Liver (tissue), 9 donors: Measurements from ENCODE around the gene AMT. TPM values are rescaled to one million over a fixed set of nuclear protein-coding genes. Genes with fewer than 3 reads are reported as not detected.

ENCODE experiments used
- DNase-seq: peaks from one replicate; pipeline ENCODE4 v3.0.0-alpha.2; 2017; ENCODE audit warnings: low spot score
- H3K27ac ChIP-seq, 2 donors: one replicate each; pipeline ENCODE4 v1.7.0; 2013; ENCODE audit warnings: inconsistent platforms in 2 of 2, low read length in 2 of 2, control low read depth in 1 of 2, low read depth in 1 of 2, mild to moderate bottlenecking in 1 of 2
- H3K27me3 ChIP-seq, 4 donors: one replicate each; pipeline versions ENCODE4 v1.6.1 to v1.7.0; 2013; ENCODE audit warnings: low read length in 3 of 4, inconsistent platforms in 1 of 4, mild to moderate bottlenecking in 1 of 4, moderate library complexity in 1 of 4; ENCODE audit not compliant: control insufficient read depth in 4 of 4, insufficient read depth in 4 of 4
- H3K36me3 ChIP-seq, 4 donors: one replicate each; pipeline versions ENCODE4 v1.6.1 to v1.7.0; 2013; ENCODE audit warnings: low read length in 3 of 4, mild to moderate bottlenecking in 3 of 4, low read depth in 1 of 4, moderate library complexity in 1 of 4; ENCODE audit not compliant: control insufficient read depth in 4 of 4, insufficient read depth in 3 of 4
- H3K4me1 ChIP-seq, 4 donors: one replicate each; pipeline versions ENCODE4 v1.6.1 to v1.7.0; 2013; ENCODE audit warnings: low read length in 3 of 4, mild to moderate bottlenecking in 3 of 4, moderate library complexity in 1 of 4; ENCODE audit not compliant: control insufficient read depth in 4 of 4, insufficient read depth in 4 of 4
- H3K4me3 ChIP-seq, 3 donors: one replicate each; pipeline versions ENCODE4 v1.6.1 to v1.7.0; 2013; ENCODE audit warnings: low read length in 3 of 3, control low read depth in 1 of 3, low read depth in 1 of 3, mild to moderate bottlenecking in 1 of 3
- H3K9ac ChIP-seq, 2 donors: one replicate each; pipeline ENCODE4 v1.7.0; 2013; ENCODE audit warnings: low read length in 2 of 2, mild to moderate bottlenecking in 2 of 2, moderate library complexity in 2 of 2, control low read depth in 1 of 2, low read depth in 1 of 2
- H3K9me3 ChIP-seq, 4 donors: one replicate each; pipeline versions ENCODE4 v1.6.1 to v1.7.0; 2013; ENCODE audit warnings: low read length in 3 of 4; ENCODE audit not compliant: control insufficient read depth in 4 of 4
- ATF3 ChIP-seq: IDR thresholded peaks from 2 replicates; pipeline ENCODE4 v1.6.1; 2016; ENCODE audit warnings: antibody characterized with exemption
- CTCF ChIP-seq: fragments of 150-350 bp; IDR thresholded peaks from 2 replicates; pipeline ENCODE4 v1.5.1; 2017; ENCODE audit warnings: improper control_type of control experiment, low read depth, low read length; ENCODE audit not compliant: missing input control
- EGR1 ChIP-seq, 2 donors: IDR thresholded peaks; 2 replicates each; pipeline ENCODE4 v1.6.1; 2016 to 2018; ENCODE audit warnings: antibody characterized with exemption in 2 of 2, low read depth in 2 of 2
- FOXA1 ChIP-seq: IDR thresholded peaks from 2 replicates; pipeline ENCODE4 v1.6.1; 2016; ENCODE audit warnings: antibody characterized with exemption
- FOXA2 ChIP-seq: IDR thresholded peaks from 2 replicates; pipeline ENCODE4 v1.6.1; 2016; ENCODE audit warnings: antibody characterized with exemption
- GABPA ChIP-seq, 2 donors: IDR thresholded peaks in 1 of 2; conservative IDR thresholded peaks in 1 of 2; 2 replicates each; pipeline ENCODE4 v1.6.1; 2016; ENCODE audit warnings: antibody characterized with exemption in 2 of 2, mild to moderate bottlenecking in 1 of 2, moderate library complexity in 1 of 2
- HNF4A ChIP-seq, 2 donors: conservative IDR thresholded peaks; 2 replicates each; pipeline ENCODE4 v1.6.1; 2016; ENCODE audit warnings: antibody characterized with exemption in 2 of 2, mild to moderate bottlenecking in 2 of 2
- HNF4G ChIP-seq: IDR thresholded peaks from 2 replicates; pipeline ENCODE4 v1.6.1; 2016; ENCODE audit warnings: antibody characterized with exemption
- JUND ChIP-seq, 2 donors: IDR thresholded peaks; 2 replicates each; pipeline ENCODE4 v1.6.1; 2016; ENCODE audit warnings: antibody characterized with exemption in 2 of 2
- MAX ChIP-seq: IDR thresholded peaks from 2 replicates; pipeline ENCODE4 v1.6.1; 2016; ENCODE audit warnings: antibody characterized with exemption
- NR2F2 ChIP-seq: IDR thresholded peaks from 2 replicates; pipeline ENCODE4 v1.6.1; 2016; ENCODE audit warnings: antibody characterized with exemption
- RAD21 ChIP-seq, 2 donors: IDR thresholded peaks; 2 replicates each; pipeline ENCODE4 v1.6.1; 2016; ENCODE audit warnings: antibody characterized with exemption in 2 of 2, mild to moderate bottlenecking in 2 of 2
- REST ChIP-seq: IDR thresholded peaks from 2 replicates; pipeline ENCODE4 v1.6.1; 2016; ENCODE audit warnings: antibody characterized with exemption, mild to moderate bottlenecking
- RXRA ChIP-seq, 2 donors: IDR thresholded peaks; 2 replicates each; pipeline ENCODE4 v1.6.1; 2017 to 2018; ENCODE audit warnings: antibody characterized with exemption in 2 of 2, mild to moderate bottlenecking in 1 of 2
- SP1 ChIP-seq: IDR thresholded peaks from 2 replicates; pipeline ENCODE4 v1.6.1; 2018; ENCODE audit warnings: antibody characterized with exemption, mild to moderate bottlenecking
- TAF1 ChIP-seq: conservative IDR thresholded peaks from 2 replicates; pipeline ENCODE4 v1.6.1; 2016; ENCODE audit warnings: antibody characterized with exemption, mild to moderate bottlenecking
- YY1 ChIP-seq: IDR thresholded peaks from 2 replicates; pipeline ENCODE4 v1.6.1; 2016; ENCODE audit warnings: antibody characterized with exemption, mild to moderate bottlenecking
- ZBTB33 ChIP-seq: IDR thresholded peaks from 2 replicates; pipeline ENCODE4 v1.6.1; 2016; ENCODE audit warnings: antibody characterized with exemption
- WGBS: extraction: QIAGEN DNeasy Blood & Tissue Kit; methylation state at CpG from one replicate; pipeline ENCODE4 v1.1.7; 2013; 5-methylcytosine and 5-hydroxymethylcytosine counted together
- polyA plus RNA-seq, 2 donors: library from polyadenylated mRNA; stranded (reverse) in 1 of 2; unstranded in 1 of 2; fragments of 200-250 nt in 1 of 2; fragments of >200 nt in 1 of 2; fragmentation: Nextera tagmentation in 1 of 2; extraction: Ambion mirVana in 1 of 2; gene quantifications; one replicate each; pipeline versions ENCODE4 v1.2.1 to v1.2.3, GENCODE V29; 2013 to 2015
- total RNA-seq, 2 donors: library from RNA; depleted of rRNA; stranded (reverse); fragments of >200 nt; gene quantifications; one replicate each; pipeline ENCODE4 v1.2.3, GENCODE V29; 2014
- donor health status: healthy.
- donor health status: healthy.
- donor health status: healthy.
- donor health status: healthy.
- donor health status: healthy.

Gene AMT
- total and polyA plus RNA-seq, 4 donors = 15.6 to 28.7 (median 25.5) TPM

GRCh38 chr3:49416867-49417266 is 5.4 kb downstream of the AMT start:
- 94% methylated on average over 2 of the region's 2 CpGs for WGBS
- Histone ChIP-seq H3K27ac (no peak overlapping the region), H3K27me3 (no peaks in the 10 kb centered on the region), H3K4me3 (no peak overlapping the region), H3K36me3 (peaks cover 0 to 14% (median 2%) of the 10 kb centered on the region in 4 donors), H3K9ac (no peak overlapping the region), H3K4me1 (peaks cover 4 to 33% (median 21%) of the 10 kb centered on the region in 4 donors), H3K9me3 (no peaks in the 10 kb centered on the region)
- DNase-seq = no peak
- TF ChIP-seq YY1 (no peak), SP1 (no peak), ZBTB33 (no peak), HNF4A (conservative IDR thresholded peaks at IDR 0.05) (no peak), REST (no peak), GABPA (IDR thresholded peaks at IDR 0.05 in 1 of 2, conservative IDR thresholded peaks at IDR 0.05 in 1 of 2) (no peak), EGR1 (IDR thresholded peaks at IDR 0.05; ENCODE audit: low read depth in 2 of 2) (no peak), JUND (IDR thresholded peaks at IDR 0.05) (no peak), TAF1 (no peak), FOXA1 (no peak), RAD21 (IDR thresholded peaks at IDR 0.05) (no peak), MAX (no peak), FOXA2 (no peak), NR2F2 (no peak), RXRA (IDR thresholded peaks at IDR 0.05) (no peak), HNF4G (no peak), ATF3 (no peak), CTCF (no peak)
